HG03108 (cell line): ENCODE results near the gene TCF12.

Experiments used
- ATAC-seq: cut with Tn5 transposase; IDR thresholded peaks from one replicate; pipeline ENCODE4 v1.9.1; 2021; ENCODE audit warnings: moderate library complexity; ENCODE audit not compliant: unreplicated experiment

TCF12 gene

DNA sequence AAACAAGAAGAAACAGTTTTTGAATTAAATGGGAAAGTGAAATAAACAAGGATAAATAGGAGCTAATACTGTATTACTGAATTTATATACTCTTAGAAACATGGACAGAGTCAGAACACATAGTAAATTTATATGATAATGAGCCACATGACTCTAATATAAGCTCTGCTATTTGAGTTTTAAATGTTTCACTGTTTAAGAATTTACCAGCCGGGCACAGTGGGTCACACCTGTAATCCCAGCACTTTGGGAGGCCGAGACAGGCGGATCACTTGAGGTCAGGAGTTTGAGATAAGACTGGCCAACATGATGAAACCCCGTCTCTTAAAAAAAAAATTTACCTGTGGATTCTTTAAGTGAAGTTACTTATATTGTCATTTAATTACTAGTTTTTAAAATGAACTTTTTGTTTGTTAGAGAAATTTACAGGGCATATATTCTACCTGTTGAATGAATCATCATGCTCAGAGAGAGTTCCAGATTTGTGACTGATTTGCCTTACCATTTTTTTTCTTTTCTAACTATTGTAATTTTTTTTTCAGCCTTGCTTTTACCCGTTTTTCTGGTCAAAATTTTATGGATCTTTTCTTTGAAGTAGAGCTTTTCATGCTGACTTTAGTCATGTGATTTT, 125.7 kb downstream of the TCF12 start:
- no peak for ATAC-seq

DNA sequence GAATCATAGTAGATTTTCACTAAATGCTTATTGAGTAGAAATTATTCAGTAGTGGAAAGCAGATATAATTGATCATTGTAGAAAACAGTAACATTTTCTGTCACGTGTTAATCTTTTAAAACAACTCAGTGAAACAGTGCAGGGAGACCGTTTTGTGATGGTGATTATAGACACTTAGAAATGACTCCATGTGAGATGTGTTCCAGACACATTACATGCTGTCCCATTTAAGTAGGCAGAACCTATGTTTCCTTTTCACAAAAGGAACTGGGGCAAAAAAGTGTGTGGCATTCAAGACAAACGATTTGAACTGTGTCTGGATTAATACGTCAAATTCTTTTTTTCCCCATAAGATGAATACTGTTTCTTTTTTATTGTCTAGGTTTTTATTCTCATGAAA, 126.5 kb downstream of the TCF12 start:
- ATAC-seq, result no peak

DNA sequence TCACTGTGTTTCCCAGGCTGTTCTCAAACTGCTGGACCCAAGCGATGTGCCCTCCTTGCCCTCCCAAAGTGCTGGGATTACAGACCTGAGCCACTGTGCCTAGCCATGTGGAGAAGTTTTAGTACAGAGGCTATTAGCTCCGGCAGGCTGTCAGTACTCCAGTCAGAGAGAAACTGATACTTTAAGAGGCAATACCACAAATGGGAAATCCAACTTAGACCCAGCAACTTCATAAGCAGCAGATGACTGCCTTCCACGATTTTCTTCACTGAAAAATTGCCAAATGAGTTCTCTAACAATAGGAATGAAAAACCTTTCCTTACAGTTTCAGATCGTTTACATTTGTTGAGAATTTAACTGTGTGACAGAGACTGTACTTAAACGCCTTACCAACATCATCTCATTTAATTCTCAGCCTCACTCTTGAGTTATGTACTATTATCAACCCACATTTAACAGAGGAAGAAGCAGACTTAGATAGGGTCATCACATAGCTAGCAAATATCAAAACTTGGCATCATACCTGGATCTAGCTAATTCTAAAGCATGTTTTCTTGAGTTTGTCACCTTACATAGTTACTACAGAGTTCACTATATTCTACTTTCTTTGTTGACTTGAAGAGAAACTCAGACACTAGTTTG, 127.4 kb downstream of the TCF12 start:
- peak; percentile 79 for ATAC-seq

DNA sequence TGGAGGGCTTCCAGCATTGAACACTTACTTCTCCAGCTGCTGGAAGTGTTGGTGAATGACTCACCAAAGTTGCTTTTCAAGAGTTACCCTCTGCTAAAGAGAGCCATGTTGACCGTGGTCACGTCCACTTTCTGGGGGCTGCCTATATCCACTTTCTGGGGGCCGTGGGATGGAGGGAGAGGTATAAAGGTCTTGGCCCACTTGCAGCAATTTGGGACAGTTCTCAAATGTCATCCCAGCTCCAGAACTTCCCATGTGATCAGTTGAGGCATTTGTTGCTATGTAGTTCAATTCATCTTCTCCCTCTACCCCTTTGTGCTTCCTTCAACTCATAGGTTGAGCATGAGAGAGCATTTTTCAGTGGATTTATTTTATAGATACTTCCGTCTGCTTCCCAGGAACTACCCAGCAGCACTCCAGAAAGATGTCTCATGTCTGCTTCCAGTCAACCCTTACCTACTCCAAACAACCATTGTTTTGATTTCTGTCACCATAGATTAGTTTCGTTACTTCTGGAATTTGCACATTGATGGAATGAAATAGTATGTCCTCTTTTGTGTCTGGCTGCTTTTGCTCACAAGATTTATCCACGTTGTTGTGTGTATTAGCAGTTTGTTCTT, 130.6 kb downstream of the TCF12 start:
- ATAC-seq, result no peak

DNA sequence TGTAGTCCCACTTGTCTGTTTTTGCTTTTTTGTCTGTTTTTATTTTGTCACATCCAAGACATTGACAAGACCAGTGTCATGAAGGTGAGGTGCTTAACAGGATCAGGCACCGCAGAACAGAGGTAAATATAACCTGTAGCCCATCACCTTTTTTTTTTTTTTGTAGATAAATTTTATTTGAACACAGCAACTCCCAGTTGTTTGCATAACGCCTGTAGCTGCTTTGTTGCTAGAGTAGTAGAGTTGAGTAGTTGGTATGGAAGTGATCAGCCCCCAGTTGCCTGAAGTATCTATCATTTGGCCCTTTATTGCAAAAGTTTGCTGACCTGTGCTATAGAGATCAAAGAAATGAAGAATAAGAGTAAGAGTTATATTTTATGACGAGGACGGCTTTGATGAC, 135.0 kb downstream of the TCF12 start:
- ATAC-seq, result no peak

DNA sequence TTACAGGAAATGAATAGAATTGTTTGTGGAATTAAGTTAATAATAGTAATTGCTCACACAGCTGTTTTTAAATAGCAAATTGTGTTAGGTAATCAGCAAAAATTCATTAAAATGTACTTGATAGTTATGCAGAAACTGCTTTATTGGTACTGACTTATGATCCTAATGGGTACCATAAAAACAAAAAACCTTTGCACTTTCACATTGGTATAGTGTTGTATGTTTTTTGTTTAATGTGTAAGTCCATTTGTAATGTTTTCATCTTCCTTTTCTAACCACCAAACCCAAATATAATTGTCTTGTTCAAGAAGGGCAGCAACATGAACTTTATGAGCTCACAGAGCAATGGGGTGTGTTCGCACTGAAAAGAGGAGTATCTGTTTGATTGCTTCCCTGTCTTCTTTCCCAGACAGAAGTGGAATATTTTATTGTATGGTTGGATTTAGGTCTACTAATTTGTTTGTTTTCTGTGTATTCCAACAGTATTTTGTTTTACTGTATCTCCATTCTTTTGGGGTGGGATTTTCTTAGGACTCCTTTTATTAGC, 135.8 kb downstream of the TCF12 start:
- ATAC-seq, result no peak

DNA sequence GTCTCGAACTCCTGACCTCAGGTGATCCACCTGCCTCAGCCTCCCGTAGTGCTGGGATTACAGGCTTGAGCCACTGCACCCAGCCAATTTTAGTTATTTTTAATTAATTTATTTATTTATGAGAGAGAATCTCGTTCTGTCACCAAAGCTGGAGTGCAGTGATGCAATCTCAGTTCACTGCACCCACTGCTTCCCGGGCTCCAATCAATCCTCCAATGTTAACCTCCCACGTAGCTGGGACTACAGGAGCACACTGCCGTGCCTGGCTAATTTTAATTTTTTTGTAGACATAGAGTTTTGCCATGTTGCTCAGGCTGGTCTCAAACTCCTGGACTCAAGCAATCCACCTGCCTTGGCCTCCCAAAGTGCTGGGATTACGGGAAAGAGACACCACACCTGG, 137.9 kb downstream of the TCF12 start:
- ATAC-seq, result no peak

DNA sequence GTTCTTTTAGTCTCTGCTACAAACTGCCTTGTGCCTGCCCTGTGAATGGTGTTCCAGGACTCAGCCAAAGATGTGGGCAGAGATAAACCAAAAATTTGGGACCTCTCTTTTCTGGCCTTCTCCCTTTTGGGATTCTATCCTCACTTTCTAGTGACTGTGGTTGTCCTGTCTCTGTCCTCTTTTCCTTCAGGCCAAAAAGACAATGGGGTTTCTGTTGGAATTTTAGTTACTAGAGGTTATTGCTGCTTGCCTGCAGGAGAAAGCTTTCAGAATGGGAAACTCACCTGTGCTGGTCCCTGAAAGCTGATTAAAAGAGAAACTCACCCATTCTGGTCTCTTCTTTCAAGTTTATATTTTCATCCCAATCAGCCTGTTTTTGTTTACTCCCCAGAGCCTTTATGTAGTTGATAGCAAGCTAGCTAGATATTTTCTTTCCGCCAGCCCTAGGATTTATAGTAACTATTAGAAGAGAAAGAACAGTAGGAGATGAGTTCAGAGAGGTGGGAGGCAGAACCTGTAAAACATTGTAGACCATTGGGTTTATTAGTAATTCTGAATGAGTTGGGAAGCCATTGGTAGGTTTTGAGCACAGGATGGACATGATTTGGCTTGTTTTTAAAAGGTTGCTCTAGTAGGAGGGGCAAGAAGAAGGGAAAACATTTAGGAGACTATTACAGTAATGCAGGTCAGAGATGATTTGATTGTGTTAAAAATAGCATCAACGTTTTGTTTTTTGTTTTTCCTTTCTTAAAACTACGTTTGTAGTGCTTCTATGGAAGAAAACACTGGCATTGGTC, 138.9 kb downstream of the TCF12 start:
- ATAC-seq, result no peak

DNA sequence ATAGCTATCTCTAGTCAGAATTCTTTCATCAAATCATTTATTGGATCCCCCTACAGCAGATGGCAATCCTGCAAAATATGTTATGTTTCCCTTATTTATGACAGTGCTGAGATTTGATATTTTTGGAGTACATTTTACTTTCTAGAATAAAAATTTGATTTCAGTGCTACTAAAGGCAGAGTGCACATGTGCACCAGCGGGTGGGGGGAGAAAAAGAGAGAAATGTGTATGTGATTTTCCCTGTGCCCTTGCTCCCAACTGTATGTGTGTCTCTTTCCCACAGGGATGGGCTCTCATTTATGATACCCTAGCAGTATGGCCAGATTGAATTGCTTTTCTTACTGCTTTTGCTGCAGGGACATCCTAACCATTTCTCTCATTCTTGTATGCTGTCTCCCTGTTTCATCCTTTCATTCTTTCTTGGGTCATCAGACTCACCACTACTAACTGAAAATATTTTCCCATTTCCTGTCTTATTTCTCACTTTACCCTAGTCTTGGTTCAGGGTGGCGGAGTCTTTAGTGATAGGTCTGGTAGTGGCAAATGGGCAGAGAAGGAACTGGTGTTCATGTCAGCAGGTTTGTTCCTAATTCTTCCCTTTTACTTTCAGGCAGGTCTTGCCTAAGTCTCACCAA, 140.7 kb downstream of the TCF12 start:
- no peak for ATAC-seq

DNA sequence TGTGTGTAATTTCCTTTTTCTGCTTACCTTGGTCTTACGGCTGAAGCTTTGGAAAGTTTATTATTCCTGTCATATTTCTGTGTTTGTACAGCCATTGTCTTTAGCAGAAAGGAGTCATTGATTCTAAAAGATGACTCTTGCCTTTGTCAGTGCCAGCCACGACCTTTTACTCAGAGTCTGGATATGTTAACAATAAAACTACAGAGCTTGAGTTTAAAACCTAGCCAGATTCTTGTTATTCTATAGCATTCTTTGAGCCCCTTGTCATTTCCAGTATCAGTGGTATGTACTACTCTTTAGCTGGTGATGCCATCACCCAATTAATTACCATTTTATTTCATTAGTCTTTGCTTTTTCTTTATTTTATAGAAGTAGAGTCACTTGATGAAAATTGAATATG, 142.4 kb downstream of the TCF12 start:
- no peak for ATAC-seq

DNA sequence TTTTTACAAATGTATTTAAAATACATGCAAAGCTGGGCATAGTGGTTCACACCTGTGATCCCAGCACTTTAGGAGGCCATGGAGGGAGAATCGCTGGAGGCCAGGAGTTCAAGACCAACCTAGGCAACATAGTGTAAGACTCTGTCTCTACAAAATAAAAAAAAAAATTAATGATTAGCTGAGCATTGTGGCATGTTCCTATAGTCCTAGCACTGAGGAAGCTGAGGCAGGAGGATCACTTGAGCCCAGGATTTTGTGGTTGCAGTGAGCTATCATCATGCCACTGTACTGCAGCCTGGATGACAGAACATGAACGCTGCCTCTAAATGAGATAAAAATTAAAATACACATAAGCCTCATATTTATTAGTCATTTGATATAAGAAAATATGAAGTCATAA, 142.8 kb downstream of the TCF12 start:
- ATAC-seq, result no peak

DNA sequence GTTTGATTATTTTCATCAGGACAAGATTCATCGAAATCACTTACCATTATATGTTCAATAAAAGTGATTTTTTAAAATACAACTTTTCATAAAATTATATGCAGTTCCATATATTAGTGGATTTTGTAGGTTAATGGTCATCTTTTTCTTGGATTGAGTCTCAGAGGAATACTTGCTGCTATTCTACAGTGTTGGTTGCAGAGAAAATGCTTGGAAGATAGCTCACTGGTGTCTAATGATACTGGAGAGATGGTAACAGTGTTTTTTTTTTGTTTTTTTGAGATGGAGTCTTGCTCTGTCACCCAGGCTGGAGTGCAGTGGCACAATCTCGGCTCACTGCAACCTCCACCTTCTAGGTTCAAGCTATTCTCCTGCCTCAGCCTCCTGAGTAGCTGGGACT, 143.3 kb downstream of the TCF12 start:
- ATAC-seq, result no peak

DNA sequence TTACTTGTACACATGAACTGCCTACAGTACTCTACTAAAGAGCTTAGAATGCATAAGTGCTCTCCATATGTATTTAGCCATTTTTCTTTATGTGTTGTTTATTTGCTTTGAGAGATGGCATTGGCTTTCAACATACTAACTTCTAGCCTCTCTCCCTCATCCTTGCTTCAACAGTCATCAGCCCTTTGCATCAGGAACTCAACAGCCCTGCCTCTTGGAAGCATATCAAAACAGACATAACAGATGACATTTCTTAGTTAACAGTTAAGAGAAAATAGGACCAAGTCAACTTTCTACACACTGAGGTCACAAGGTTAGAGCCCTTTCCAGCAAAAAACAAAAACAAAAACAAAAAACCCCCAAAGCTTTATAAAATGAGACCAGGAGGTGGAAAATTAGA, 145.6 kb downstream of the TCF12 start:
- ATAC-seq, result no peak

DNA sequence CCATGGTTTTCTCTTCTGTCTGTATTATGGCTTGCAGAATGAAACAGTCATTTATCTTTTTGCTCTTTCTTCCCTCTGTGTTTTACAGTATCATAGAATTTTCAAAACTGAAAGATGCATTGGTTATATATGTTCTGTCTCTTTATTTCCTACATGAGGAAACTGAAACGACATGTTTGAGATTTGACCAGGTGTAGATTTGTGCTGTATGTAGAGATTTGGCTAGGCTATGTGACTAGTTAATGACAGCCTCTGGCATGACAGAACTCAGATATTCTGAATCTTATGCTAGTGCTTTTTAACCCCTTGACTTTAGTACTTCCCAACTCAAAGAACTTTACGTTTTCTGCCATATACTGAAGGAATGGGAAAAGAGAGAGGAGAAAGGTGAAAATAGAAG, 151.0 kb downstream of the TCF12 start:
- no peak for ATAC-seq

DNA sequence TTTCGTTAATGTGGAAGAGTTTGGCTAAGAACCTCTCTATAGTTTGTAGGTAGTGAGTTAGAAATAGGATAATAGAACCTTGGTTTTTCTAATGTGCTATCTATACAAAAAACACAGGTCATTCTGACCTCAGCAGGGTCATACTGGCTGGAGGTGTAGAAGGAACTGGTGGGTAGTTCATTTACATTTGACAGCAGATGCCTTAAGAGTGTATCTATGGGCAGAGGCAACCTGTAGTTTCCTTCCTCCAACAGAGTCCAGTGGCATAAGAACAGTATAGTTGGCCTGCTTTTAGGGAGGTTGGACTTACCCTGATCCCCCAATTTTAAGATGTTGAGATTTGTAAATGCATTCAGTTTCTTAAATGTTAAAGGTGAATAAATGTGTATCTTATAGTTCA, 152.2 kb downstream of the TCF12 start:
- ATAC-seq, result no peak

DNA sequence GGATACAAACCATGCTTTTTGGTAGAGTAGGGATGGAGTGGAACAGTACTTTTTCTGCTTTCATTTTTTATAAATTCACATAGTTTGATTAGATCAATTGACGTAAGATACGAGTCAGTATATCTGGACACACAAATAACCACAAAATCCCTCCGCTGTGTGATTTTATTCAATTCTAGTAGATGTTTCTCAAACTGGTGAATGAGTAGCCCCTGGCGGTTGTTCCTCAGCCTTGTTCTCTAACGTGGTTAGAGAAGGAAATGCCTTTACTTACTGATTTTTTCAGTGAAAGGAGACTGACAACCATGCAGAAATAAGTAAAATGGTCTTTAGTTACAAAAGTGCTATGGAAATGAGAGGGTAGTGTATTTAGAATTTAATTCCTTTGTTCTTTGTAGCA, 161.0 kb downstream of the TCF12 start:
- no peak for ATAC-seq

DNA sequence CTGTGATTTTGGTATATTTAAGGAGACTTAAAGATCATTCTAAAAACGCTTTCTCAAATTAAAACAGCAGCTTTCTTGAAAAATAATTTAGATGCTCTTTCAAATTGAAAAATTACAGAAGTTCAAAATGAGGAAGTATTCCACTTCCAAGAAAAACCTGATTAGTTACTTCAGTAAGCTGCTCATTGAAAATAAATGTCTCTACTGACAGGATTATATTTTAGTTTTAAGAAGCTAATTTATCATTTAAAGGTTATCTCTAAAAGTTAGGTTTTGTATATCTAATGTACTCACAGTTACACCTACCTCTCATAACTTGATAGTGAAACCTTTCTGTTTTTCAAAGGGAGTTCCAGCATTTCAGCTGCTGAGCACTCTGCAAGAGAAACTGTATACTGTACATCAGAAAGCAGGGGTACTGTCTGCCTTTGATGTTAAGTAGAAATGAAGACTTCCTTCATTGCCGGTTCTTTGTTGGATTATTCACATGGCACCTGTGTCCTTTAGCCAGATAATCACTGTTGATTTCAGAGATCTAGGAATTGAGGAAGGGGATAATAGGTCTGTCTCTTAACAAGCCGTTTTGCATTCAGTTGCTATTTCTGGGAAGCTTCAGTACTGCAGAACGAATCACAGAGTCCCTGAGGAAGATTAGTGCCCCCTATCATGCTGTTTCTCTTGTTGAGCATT, 161.6 kb downstream of the TCF12 start:
- peak; percentile 65 for ATAC-seq

DNA sequence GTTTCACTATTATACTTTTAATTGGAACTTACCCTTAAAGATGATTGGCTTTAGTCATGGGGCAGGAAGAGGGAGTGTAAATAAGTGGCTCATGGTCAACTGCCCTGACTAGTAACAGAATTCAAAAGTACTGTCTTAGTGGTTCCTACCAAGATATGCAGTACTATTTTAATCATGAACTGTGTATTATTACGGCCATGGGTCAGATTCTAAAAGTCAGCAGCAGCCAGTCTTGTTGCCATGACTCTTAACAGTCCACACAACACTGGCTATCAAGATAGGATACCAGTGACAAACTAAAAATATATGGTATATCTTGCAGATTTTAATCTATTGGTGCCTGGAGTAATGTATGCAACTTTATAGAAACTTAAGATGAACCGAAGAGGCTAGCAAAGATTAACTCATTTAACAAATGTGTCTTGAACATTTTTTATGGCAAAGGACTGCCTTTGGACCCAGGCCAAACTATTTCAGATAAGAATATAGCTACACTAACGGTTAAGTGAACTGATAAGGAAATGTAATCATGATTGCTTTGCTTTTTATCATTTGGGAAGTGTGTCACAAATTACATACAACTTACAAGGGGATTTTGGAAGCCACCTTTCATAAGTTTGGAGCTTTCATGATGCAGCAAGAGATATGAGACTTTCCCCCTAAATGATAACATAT, 163.7 kb downstream of the TCF12 start:
- no peak for ATAC-seq

DNA sequence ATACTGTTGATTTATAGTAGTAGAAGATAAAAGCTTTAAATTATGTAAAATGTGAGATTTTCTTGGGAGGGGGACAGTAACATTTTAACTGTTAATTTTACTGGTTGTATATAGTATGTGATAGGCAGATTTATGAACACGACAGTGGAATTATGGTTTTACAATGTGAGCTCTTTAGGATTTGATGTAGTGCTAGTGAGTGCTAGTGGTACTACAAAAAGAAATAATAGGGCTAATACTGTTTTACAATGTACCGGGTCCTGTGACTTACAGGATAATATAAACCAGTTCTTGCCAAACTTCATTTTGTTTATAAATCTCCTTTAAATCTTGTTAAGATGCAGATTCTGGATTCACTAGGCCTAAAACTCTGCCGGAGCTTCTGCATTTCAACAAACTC, 165.7 kb downstream of the TCF12 start:
- no peak for ATAC-seq

DNA sequence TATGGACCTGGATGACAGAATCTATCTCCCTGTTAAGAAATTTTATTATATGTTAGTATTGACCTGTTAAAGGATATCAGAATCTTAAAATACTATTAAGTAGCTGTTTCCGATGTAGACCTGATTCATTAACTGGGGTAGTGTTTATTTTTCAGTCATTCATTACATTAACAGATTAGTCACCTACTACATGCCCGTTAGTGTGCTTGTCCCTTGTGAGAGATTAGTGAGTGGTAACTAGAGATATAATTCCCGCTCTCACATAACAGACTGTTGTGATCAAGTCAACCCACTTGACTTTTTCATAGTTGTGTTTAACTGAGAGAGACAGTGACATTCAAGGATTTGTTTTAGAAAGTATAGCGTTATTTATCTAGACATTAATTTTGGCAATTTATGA, 166.8 kb downstream of the TCF12 start:
- ATAC-seq, result no peak
